ENCODE results near the gene PMFBP1. TPM values are rescaled to one million over a fixed set of nuclear protein-coding genes. Genes with fewer than 3 reads are reported as not detected.

The PMFBP1 gene
- total RNA-seq, 2 donors from 2014 or later: 0.21 to 1.4 TPM

DNA sequence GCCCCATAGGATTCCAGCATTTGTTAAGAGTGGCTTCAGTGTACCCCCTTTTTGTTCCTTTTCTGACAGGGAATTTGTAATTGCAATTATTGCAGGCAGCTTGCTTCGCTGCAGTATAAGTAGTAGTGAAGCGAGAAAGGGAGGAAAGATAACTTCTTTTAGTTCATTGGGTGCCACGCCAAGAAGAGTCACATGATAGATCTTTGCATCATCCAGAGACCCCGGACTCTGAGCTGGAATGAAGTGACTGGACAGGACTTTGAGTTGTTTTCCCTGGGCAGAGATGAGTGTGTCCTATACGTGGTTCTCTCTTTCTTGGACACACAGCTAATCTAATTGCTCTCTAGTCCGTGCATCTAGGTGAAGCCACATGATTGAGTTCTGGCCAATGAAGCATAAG is 44.8 kb upstream of the PMFBP1 start:
- H3K4me1 ChIP-seq (ENCODE audit: control insufficient read depth in 1 of 2, low read depth in 2 of 2): no peaks in the 10 kb centered on the region
- TF ChIP-seq CTCF (IDR thresholded peaks at IDR 0.05): no peak
- H3K36me3 ChIP-seq: no peaks in the 10 kb centered on the region
- H3K27ac ChIP-seq: no peak overlapping the region
- no peaks in the 10 kb centered on the region for H3K9me3 ChIP-seq
- DNase-seq (ENCODE audit: low spot score): no peak
- H3K4me3 ChIP-seq: no peak overlapping the region
- no peak for ATAC-seq (ENCODE audit: insufficient number of reproducible peaks, low FRiP score, low read depth)
- H3K27me3 ChIP-seq (replicated peaks; ENCODE audit: insufficient read depth): no peaks in the 10 kb centered on the region

- no peaks in the 10 kb centered on the region for H3K4me1 ChIP-seq (ENCODE audit: control insufficient read depth in 1 of 2, low read depth in 2 of 2)
- no peaks in the 10 kb centered on the region for H3K27me3 ChIP-seq (replicated peaks; ENCODE audit: insufficient read depth)
- H3K27ac ChIP-seq: no peak overlapping the region
- H3K36me3 ChIP-seq: no peaks in the 10 kb centered on the region
- DNase-seq (ENCODE audit: low spot score) (no peak), ATAC-seq (ENCODE audit: insufficient number of reproducible peaks, low FRiP score, low read depth) (no peak)
- no peaks in the 10 kb centered on the region for H3K9me3 ChIP-seq
- TF ChIP-seq CTCF (IDR thresholded peaks at IDR 0.05): no peak
- no peak overlapping the region for H3K4me3 ChIP-seq
Observed at GRCh38 chr16:72214821-72215220, 42.9 kb upstream of the PMFBP1 start.

DNA sequence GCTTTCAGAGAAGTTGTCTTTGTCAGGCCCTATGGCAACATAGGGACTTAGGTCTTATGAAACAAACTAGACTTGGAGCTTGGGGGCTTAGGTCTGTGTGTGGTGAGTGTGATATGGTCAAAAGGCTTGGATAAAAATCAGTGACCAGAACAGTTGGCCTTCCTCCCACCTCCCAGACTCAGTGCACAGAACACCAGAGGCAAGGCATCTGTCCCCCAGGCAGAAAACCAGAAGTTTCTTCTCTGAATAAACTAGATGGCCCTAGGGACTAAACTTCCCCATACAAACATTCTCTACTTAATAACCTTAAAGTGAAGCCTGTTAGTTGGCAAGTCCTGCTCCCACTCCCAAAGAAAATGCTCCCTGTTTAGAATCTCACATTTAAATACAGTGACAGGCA is 39.2 kb upstream of the PMFBP1 start:
- no peak for ATAC-seq (ENCODE audit: insufficient number of reproducible peaks, low FRiP score, low read depth)
- TF ChIP-seq CTCF (IDR thresholded peaks at IDR 0.05): no peak

DNA sequence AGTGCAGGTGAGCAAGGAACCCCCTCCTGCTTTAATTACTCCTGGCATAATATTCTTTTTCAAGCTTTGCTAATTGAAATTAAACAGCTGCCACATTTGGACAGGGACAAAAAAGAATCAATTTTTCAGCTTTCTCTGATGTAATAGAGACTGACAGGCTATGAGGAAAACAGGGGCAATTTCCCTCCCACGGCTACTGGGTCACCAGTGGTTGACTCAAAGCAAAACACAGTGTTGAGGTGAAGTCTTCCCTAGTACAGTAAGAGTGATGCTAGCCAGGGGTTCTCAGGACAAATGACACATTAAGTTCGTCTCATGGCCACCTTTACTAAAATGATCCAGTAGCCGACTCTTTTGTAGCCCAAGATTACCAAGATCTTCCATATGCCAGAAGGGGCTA is 38.6 kb upstream of the PMFBP1 start:
- Histone ChIP-seq H3K36me3 (no peaks in the 10 kb centered on the region), H3K4me3 (no peak overlapping the region), H3K9me3 (no peaks in the 10 kb centered on the region), H3K27me3 (replicated peaks; ENCODE audit: insufficient read depth) (no peaks in the 10 kb centered on the region), H3K27ac (no peak overlapping the region), H3K4me1 (ENCODE audit: control insufficient read depth in 1 of 2, low read depth in 2 of 2) (no peaks in the 10 kb centered on the region)
- no peak for ATAC-seq (ENCODE audit: insufficient number of reproducible peaks, low FRiP score, low read depth)
- no peak for TF ChIP-seq CTCF (IDR thresholded peaks at IDR 0.05)
- DNase-seq (ENCODE audit: low spot score): no peak

More for the DNA sequence above, 39.2 kb upstream of the PMFBP1 start:
- Histone ChIP-seq H3K27ac (no peak overlapping the region), H3K36me3 (no peaks in the 10 kb centered on the region), H3K9me3 (no peaks in the 10 kb centered on the region), H3K4me1 (ENCODE audit: control insufficient read depth in 1 of 2, low read depth in 2 of 2) (no peaks in the 10 kb centered on the region), H3K4me3 (no peak overlapping the region), H3K27me3 (replicated peaks; ENCODE audit: insufficient read depth) (no peaks in the 10 kb centered on the region)
- no peak for DNase-seq (ENCODE audit: low spot score)

GRCh38 chr16:72210072-72210471 is 38.1 kb upstream of the PMFBP1 start:
- Histone ChIP-seq H3K4me1 (ENCODE audit: control insufficient read depth in 1 of 2, low read depth in 2 of 2) (no peaks in the 10 kb centered on the region), H3K27ac (no peak overlapping the region), H3K4me3 (no peak overlapping the region), H3K27me3 (replicated peaks; ENCODE audit: insufficient read depth) (no peaks in the 10 kb centered on the region), H3K9me3 (no peaks in the 10 kb centered on the region), H3K36me3 (no peaks in the 10 kb centered on the region)
- TF ChIP-seq CTCF (IDR thresholded peaks at IDR 0.05): no peak
- no peak for ATAC-seq (ENCODE audit: insufficient number of reproducible peaks, low FRiP score, low read depth)
- no peak for DNase-seq (ENCODE audit: low spot score)

Data from thoracic aorta (tissue), 2 donors.